Esophagus squamous epithelium (tissue), 5 donors: ENCODE measurements around the gene FRK. TPM values are rescaled to one million over a fixed set of nuclear protein-coding genes. Genes with fewer than 3 reads are reported as not detected.
A peak's percentile ranks its signal among the peaks of the same experiment; 100 is the strongest.

ENCODE experiments used
- DNase-seq: peaks from one replicate; lab custom pipeline; 2025; lab: John Stamatoyannopoulos, UW
- H3K27ac ChIP-seq, 4 donors: fragments of 200-600 bp; sonication (generic); one replicate each; pipeline ENCODE4 v1.5.1; 2016 to 2019; ENCODE audit warnings: mild to moderate bottlenecking in 1 of 4
- H3K27me3 ChIP-seq, 4 donors: fragments of 200-600 bp; sonication (generic); 1 replicate in 3 of 4; 2 replicates in 1 of 4; pipeline versions ENCODE4 v1.5.1 to v1.6.0; 2017 to 2021; ENCODE audit warnings: antibody characterized with exemption in 1 of 4
- H3K36me3 ChIP-seq, 3 donors: fragments of 200-600 bp; sonication (generic); one replicate each; pipeline ENCODE4 v1.5.1; 2016 to 2019
- H3K4me1 ChIP-seq, 3 donors: fragments of 200-600 bp; sonication (generic); one replicate each; pipeline ENCODE4 v1.5.1; 2017 to 2019
- H3K4me3 ChIP-seq, 4 donors: fragments of 200-600 bp; sonication (generic); 1 replicate in 3 of 4; 2 replicates in 1 of 4; pipeline ENCODE4 v1.5.1; 2016 to 2019; ENCODE audit warnings: mild to moderate bottlenecking in 2 of 4, moderate library complexity in 1 of 4
- H3K9me3 ChIP-seq, 3 donors: fragments of 200-600 bp; sonication (generic); one replicate each; pipeline ENCODE4 v1.5.1; 2016 to 2019
- CTCF ChIP-seq, 6 experiments: fragments of 450-650 bp in 4 of 6; fragments of 200-600 bp in 2 of 6; sonication (generic) in 2 of 6; IDR thresholded peaks; one replicate each; pipeline ENCODE4 v1.5.1; 2016 to 2019; ENCODE audit warnings: antibody characterized with exemption in 6 of 6, mild to moderate bottlenecking in 4 of 6, moderate library complexity in 4 of 6
- POLR2A ChIP-seq, 4 donors: fragments of 450-650 bp; IDR thresholded peaks; one replicate each; pipeline ENCODE4 v1.6.1; 2017; ENCODE audit warnings: antibody characterized with exemption in 4 of 4, mild to moderate bottlenecking in 4 of 4, moderate library complexity in 3 of 4
- WGBS, 2 donors: methylation state at CpG; one replicate each; pipeline ENCODE4 v1.1.5; 2018; 5-methylcytosine and 5-hydroxymethylcytosine counted together
- intact Hi-C: fragments of 100-400 bp; cut with DNase I; formaldehyde crosslinking; loops from one replicate; pipeline ENCODE4 v1.15.0; 2022
- total RNA-seq, 4 donors: library from RNA; depleted of rRNA; stranded (reverse); fragments of >200 nt; gene quantifications; one replicate each; pipeline ENCODE4 v1.1.0, GENCODE V29; 2016
- donor health status: DM: yes; HTN: yes; CAD: no.

The FRK gene
- total RNA-seq, 4 donors from 2014 or later: 5.0 to 12.1 (median 10.0) TPM

GRCh38 chr6:116104636-116105035 is 43.9 kb upstream of the FRK start:
- Histone ChIP-seq H3K36me3 (peaks cover 0 to 31% (median 0%) of the 10 kb centered on the region in 3 donors), H3K4me3 (no peak overlapping the region), H3K9me3 (no peaks in the 10 kb centered on the region), H3K4me1 (peaks cover 7 to 57% (median 17%) of the 10 kb centered on the region in 3 donors), H3K27me3 (no peaks in the 10 kb centered on the region), H3K27ac (no peak overlapping the region)
- WGBS, 2 donors: 63 to 86% methylated on average over 1 of the region's 1 CpG
- TF ChIP-seq POLR2A (IDR thresholded peaks at IDR 0.05): no peak
- TF ChIP-seq CTCF (IDR thresholded peaks at IDR 0.05): no peak
- intact Hi-C loops: loop anchor here (5.0 kb wide), 1 partner anchor 92 kb away; no protein-coding TSS in a partner anchor
- no peak for DNase-seq

DNA sequence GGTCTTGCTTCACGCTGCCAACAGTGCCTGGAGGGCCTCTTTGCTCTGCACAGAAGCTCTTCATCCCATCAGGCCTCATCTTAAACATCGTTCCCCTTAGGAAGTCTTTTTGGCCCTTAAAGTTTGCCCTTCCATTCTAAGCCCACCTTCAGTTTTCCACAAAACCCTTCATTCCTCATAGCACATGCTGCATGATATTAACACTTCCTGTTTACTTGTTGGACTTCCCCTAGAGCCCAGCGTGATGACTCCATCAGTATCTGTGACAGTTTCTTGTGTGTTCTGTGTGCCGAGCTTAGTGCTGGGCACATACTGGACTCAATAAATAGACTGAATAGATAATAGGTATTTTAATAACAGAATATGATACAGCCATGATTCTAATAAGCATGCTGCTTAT is 42.2 kb upstream of the FRK start:
- Histone ChIP-seq H3K9me3 (no peaks in the 10 kb centered on the region), H3K27me3 (no peaks in the 10 kb centered on the region), H3K27ac (no peak overlapping the region), H3K4me3 (no peak overlapping the region), H3K36me3 (peaks cover 0 to 14% (median 0%) of the 10 kb centered on the region in 3 donors), H3K4me1 (peaks cover 7 to 65% (median 17%) of the 10 kb centered on the region in 3 donors)
- DNase-seq: no peak
- intact Hi-C loops: loop anchor here (5.0 kb wide), 1 partner anchor 91 kb away; no protein-coding TSS in a partner anchor
- TF ChIP-seq CTCF (IDR thresholded peaks at IDR 0.05) (no peak), POLR2A (IDR thresholded peaks at IDR 0.05) (no peak)
- WGBS, 2 donors: 75 to 78% methylated on average over 4 of the region's 4 CpGs

DNA sequence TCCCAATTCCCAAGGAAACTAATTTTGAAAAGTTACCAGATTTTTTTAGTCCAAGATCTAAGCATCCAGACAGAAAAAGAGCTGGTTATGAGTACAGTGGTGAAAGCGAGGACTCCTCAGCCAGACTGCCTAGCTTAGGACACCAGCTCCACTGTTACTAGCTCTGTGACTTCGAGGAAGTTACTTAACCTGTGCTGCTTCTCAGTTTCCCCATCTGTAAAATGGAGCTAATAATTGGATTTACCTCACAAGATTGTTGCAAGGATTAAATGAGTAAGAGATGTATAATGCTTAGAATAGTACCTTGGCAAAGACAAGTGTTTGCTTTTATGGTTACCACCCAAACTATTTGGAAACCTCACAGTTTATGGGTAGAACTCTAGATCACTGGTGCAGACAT is 41.1 kb upstream of the FRK start:
- intact Hi-C loops: loop anchor here (5.0 kb wide), 1 partner anchor 89 kb away; no protein-coding TSS in a partner anchor
- 41 to 61% methylated on average over 2 of the region's 2 CpGs for WGBS, 2 donors
- H3K27ac ChIP-seq: peak overlapping the region; percentile 93 to 98 (median 96)
- no peaks in the 10 kb centered on the region for H3K27me3 ChIP-seq
- H3K4me1 ChIP-seq: peaks cover 7 to 63% (median 17%) of the 10 kb centered on the region in 3 donors
- no peak for DNase-seq
- H3K4me3 ChIP-seq: peak overlapping the region; percentile 77 to 91 (median 86)
- H3K9me3 ChIP-seq: no peaks in the 10 kb centered on the region
- no peak for TF ChIP-seq CTCF (IDR thresholded peaks at IDR 0.05)
- no peak for TF ChIP-seq POLR2A (IDR thresholded peaks at IDR 0.05)
- H3K36me3 ChIP-seq: peaks cover 0 to 5% (median 0%) of the 10 kb centered on the region in 3 donors

GRCh38 chr6:116101302-116101718 is 40.6 kb upstream of the FRK start:
- peaks cover 0 to 3% (median 2%) of the 10 kb centered on the region in 3 donors for H3K9me3 ChIP-seq
- WGBS, 2 donors: 1% methylated on average over 11 to 12 of the region's 12 CpGs
- H3K36me3 ChIP-seq: peaks cover 0 to 4% (median 0%) of the 10 kb centered on the region in 3 donors
- H3K4me1 ChIP-seq: peaks cover 7 to 58% (median 17%) of the 10 kb centered on the region in 3 donors
- intact Hi-C loops: loop anchor here (5.0 kb wide), 1 partner anchor 89 kb away; no protein-coding TSS in a partner anchor
- H3K4me3 ChIP-seq: peak overlapping the region; percentile 77 to 91 (median 86)
- DNase-seq: no peak
- H3K27ac ChIP-seq: peak overlapping the region; percentile 93 to 98 (median 96)
- no peaks in the 10 kb centered on the region for H3K27me3 ChIP-seq
- TF ChIP-seq POLR2A (IDR thresholded peaks at IDR 0.05): no peak
- TF ChIP-seq CTCF (IDR thresholded peaks at IDR 0.05): no peak
